Measurements from ENCODE around the gene ZYG11B.

DNA sequence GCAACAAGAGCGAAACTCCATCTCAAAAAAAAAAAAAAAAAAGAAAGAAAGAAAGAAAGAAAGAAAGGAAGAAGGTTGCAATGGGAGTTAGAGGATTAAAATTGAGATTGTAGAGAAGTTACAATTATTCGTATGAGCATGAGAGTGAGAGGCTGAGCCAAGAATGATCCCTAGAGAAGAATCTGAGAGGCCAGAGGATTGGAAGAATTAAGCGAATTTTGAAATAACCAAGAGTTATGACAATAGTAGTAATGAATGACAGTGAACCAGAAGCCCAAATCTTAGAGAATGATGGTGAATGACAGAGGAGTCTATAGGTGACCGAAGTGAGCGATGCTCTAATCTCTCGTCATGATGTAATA is 369 bp upstream of the ZYG11B start:
- TF ChIP-seq XRCC5 (optimal IDR thresholded peaks at IDR 0.05; ENCODE audit: low read length) (no peak), MIER3 (CRISPR knock-in tag; IDR thresholded peaks at IDR 0.05; ENCODE audit: borderline replicate concordance) (no peak), EZH2 (conservative IDR thresholded peaks at IDR 0.05; ENCODE audit: low read depth, low read length) (no peak), ZNF138 (CRISPR knock-in tag; IDR thresholded peaks at IDR 0.05; ENCODE audit: low read depth) (no peak), REL (CRISPR knock-in tag; conservative IDR thresholded peaks at IDR 0.05) (no peak), ZC3H4 (CRISPR knock-in tag; IDR thresholded peaks at IDR 0.05; ENCODE audit: borderline replicate concordance) (no peak), JUN (CRISPR knock-in tag; IDR thresholded peaks at IDR 0.05) (no peak), POLR2AphosphoS2 (IDR thresholded peaks at IDR 0.05; ENCODE audit: low read depth, low read length) (no peak), YY1 (IDR thresholded peaks at IDR 0.05; ENCODE audit: insufficient read depth, insufficient replicate concordance, low read depth, low read length) (no peak), HNRNPK (IDR thresholded peaks at IDR 0.05; ENCODE audit: low read depth, low read length, poor library complexity, severe bottlenecking) (no peak)
- TF ChIP-seq, protein P1, sequence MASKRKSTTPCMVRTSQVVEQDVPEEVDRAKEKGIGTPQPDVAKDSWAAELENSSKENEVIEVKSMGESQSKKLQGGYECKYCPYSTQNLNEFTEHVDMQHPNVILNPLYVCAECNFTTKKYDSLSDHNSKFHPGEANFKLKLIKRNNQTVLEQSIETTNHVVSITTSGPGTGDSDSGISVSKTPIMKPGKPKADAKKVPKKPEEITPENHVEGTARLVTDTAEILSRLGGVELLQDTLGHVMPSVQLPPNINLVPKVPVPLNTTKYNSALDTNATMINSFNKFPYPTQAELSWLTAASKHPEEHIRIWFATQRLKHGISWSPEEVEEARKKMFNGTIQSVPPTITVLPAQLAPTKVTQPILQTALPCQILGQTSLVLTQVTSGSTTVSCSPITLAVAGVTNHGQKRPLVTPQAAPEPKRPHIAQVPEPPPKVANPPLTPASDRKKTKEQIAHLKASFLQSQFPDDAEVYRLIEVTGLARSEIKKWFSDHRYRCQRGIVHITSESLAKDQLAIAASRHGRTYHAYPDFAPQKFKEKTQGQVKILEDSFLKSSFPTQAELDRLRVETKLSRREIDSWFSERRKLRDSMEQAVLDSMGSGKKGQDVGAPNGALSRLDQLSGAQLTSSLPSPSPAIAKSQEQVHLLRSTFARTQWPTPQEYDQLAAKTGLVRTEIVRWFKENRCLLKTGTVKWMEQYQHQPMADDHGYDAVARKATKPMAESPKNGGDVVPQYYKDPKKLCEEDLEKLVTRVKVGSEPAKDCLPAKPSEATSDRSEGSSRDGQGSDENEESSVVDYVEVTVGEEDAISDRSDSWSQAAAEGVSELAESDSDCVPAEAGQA (IDR thresholded peaks at IDR 0.05; ENCODE audit: low read depth) = no peak
- TF ChIP-seq, protein P1 (CRISPR knock-in tag; IDR thresholded peaks at IDR 0.05; ENCODE audit: borderline replicate concordance) = no peak
- TF ChIP-seq, protein P2, sequence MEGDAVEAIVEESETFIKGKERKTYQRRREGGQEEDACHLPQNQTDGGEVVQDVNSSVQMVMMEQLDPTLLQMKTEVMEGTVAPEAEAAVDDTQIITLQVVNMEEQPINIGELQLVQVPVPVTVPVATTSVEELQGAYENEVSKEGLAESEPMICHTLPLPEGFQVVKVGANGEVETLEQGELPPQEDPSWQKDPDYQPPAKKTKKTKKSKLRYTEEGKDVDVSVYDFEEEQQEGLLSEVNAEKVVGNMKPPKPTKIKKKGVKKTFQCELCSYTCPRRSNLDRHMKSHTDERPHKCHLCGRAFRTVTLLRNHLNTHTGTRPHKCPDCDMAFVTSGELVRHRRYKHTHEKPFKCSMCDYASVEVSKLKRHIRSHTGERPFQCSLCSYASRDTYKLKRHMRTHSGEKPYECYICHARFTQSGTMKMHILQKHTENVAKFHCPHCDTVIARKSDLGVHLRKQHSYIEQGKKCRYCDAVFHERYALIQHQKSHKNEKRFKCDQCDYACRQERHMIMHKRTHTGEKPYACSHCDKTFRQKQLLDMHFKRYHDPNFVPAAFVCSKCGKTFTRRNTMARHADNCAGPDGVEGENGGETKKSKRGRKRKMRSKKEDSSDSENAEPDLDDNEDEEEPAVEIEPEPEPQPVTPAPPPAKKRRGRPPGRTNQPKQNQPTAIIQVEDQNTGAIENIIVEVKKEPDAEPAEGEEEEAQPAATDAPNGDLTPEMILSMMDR (CRISPR knock-in tag; IDR thresholded peaks at IDR 0.05) = no peak
- TF ChIP-seq, protein P3, sequence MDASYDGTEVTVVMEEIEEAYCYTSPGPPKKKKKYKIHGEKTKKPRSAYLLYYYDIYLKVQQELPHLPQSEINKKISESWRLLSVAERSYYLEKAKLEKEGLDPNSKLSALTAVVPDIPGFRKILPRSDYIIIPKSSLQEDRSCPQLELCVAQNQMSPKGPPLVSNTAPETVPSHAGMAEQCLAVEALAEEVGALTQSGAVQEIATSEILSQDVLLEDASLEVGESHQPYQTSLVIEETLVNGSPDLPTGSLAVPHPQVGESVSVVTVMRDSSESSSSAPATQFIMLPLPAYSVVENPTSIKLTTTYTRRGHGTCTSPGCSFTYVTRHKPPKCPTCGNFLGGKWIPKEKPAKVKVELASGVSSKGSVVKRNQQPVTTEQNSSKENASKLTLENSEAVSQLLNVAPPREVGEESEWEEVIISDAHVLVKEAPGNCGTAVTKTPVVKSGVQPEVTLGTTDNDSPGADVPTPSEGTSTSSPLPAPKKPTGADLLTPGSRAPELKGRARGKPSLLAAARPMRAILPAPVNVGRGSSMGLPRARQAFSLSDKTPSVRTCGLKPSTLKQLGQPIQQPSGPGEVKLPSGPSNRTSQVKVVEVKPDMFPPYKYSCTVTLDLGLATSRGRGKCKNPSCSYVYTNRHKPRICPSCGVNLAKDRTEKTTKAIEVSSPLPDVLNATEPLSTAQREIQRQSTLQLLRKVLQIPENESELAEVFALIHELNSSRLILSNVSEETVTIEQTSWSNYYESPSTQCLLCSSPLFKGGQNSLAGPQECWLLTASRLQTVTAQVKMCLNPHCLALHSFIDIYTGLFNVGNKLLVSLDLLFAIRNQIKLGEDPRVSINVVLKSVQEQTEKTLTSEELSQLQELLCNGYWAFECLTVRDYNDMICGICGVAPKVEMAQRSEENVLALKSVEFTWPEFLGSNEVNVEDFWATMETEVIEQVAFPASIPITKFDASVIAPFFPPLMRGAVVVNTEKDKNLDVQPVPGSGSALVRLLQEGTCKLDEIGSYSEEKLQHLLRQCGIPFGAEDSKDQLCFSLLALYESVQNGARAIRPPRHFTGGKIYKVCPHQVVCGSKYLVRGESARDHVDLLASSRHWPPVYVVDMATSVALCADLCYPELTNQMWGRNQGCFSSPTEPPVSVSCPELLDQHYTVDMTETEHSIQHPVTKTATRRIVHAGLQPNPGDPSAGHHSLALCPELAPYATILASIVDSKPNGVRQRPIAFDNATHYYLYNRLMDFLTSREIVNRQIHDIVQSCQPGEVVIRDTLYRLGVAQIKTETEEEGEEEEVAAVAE (CRISPR knock-in tag; IDR thresholded peaks at IDR 0.05; ENCODE audit: borderline replicate concordance) = no peak

All from HepG2 (cell line).